Rectal smooth muscle tissue (tissue), 1 donor: ENCODE data around the gene YIPF6.
A peak's percentile ranks its signal among the peaks of the same experiment; 100 is the strongest.
"Not testable (repeated sequence)": the region's sequence is repeated elsewhere in the genome, so short reads cannot be mapped to it uniquely, and the experiment has no call there.

Experiments used
- H3K27ac ChIP-seq: one replicate; pipeline ENCODE4 v1.7.0; 2013; ENCODE audit warnings: low read depth, low read length, inconsistent platforms
- H3K27me3 ChIP-seq: one replicate; pipeline ENCODE4 v1.7.0; 2013; ENCODE audit warnings: low read length; ENCODE audit not compliant: control insufficient read depth, insufficient read depth
- H3K36me3 ChIP-seq: one replicate; pipeline ENCODE4 v1.7.0; 2013; ENCODE audit warnings: low read length; ENCODE audit not compliant: control insufficient read depth, insufficient read depth
- H3K4me1 ChIP-seq: one replicate; pipeline ENCODE4 v1.7.0; 2013; ENCODE audit warnings: low read length; ENCODE audit not compliant: control insufficient read depth, insufficient read depth
- H3K4me3 ChIP-seq: one replicate; pipeline ENCODE4 v1.7.0; 2013; ENCODE audit warnings: low read length
- H3K9ac ChIP-seq: one replicate; pipeline ENCODE4 v1.7.0; 2013; ENCODE audit warnings: low read length

Gene YIPF6

GRCh38 chrX:68487254-68487653 lies 11.6 kb upstream of the YIPF6 start:
- Histone ChIP-seq H3K9ac (no peak overlapping the region), H3K27me3 (no peaks in the 10 kb centered on the region), H3K36me3 (no peaks in the 10 kb centered on the region), H3K4me3 (no peak overlapping the region), H3K4me1 (no peaks in the 10 kb centered on the region), H3K27ac (no peak overlapping the region)

DNA sequence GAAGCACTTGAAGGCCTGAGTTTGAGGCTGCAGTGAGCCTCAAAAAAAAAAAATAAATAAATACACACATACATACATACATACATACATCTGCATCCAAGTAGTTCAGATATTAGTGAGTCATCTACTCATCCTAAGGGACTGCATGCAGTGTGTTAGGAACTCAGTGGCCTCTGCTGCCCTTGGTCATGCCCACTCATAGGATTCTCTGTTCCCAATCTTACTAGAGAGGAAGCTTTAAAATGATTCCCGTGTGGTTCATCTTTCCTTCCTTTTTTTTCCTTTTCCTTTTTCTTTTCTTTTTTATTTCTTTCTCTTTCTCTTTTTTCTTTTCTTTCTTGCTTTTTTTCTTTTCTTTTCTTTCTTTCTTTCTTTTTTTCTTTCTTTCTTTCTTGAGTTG lies 10.9 kb upstream of the YIPF6 start:
- no peaks in the 10 kb centered on the region for H3K27me3 ChIP-seq
- H3K27ac ChIP-seq: no peak overlapping the region
- H3K4me1 ChIP-seq: no peaks in the 10 kb centered on the region

DNA sequence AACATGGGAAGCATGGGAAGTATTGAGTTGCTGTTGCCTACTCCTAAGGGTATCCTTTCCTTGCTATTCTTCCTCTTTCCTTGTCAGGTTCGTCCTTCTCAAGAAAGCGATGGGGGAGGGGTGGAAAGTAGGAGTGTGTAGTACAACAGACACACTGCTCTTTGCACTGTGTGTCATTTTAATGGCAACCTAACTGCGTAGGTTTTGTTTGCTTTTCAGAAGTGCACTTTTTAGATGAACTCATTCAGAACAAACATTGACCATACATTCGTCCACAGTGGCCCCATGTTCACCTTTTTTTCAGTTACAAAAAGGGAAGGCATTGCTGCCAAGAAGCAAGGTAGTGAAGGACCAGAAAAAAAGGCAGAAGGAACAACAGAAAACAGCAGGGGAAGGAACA lies 10.2 kb upstream of the YIPF6 start:
- Histone ChIP-seq H3K4me3 (no peak overlapping the region), H3K36me3 (no peaks in the 10 kb centered on the region), H3K9ac (no peak overlapping the region), H3K27me3 (no peaks in the 10 kb centered on the region), H3K27ac (no peak overlapping the region), H3K4me1 (no peaks in the 10 kb centered on the region)

More for the DNA sequence above, 10.9 kb upstream of the YIPF6 start:
- Histone ChIP-seq H3K4me3 (no peak overlapping the region), H3K36me3 (no peaks in the 10 kb centered on the region), H3K9ac (no peak overlapping the region)

GRCh38 chrX:68490644-68491043 lies 8.2 kb upstream of the YIPF6 start:
- no peaks in the 10 kb centered on the region for H3K4me1 ChIP-seq
- H3K4me3 ChIP-seq: no peak overlapping the region
- no peaks in the 10 kb centered on the region for H3K36me3 ChIP-seq
- no peak overlapping the region for H3K27ac ChIP-seq
- no peak overlapping the region for H3K9ac ChIP-seq
- no peaks in the 10 kb centered on the region for H3K27me3 ChIP-seq

- no peak overlapping the region for H3K27ac ChIP-seq
- no peaks in the 10 kb centered on the region for H3K4me1 ChIP-seq
- H3K36me3 ChIP-seq: no peaks in the 10 kb centered on the region
- no peaks in the 10 kb centered on the region for H3K27me3 ChIP-seq
- H3K4me3 ChIP-seq: no peak overlapping the region
- H3K9ac ChIP-seq: no peak overlapping the region
These were observed 6.3 kb upstream of the YIPF6 start for GRCh38 chrX:68492583-68492982.

GRCh38 chrX:68493776-68494175 lies 5.1 kb upstream of the YIPF6 start:
- not testable (repeated sequence) for H3K4me3 ChIP-seq, H3K27ac ChIP-seq, H3K9ac ChIP-seq, H3K4me1 ChIP-seq, H3K36me3 ChIP-seq, H3K27me3 ChIP-seq

GRCh38 chrX:68498044-68498507 lies 775 bp upstream of the YIPF6 start:
- Histone ChIP-seq H3K4me1 (peaks cover 2% of the 10 kb centered on the region), H3K4me3 (peak overlapping the region; percentile 91), H3K27ac (peak overlapping the region; percentile 96), H3K27me3 (no peaks in the 10 kb centered on the region), H3K36me3 (no peaks in the 10 kb centered on the region), H3K9ac (peak overlapping the region; percentile 97)

GRCh38 chrX:68499543-68500504 lies 973 bp downstream of the YIPF6 start:
- Histone ChIP-seq H3K27me3 (no peaks in the 10 kb centered on the region), H3K9ac (no peak overlapping the region), H3K4me3 (peak overlapping the region; percentile 91), H3K36me3 (no peaks in the 10 kb centered on the region), H3K4me1 (peaks cover 2% of the 10 kb centered on the region), H3K27ac (peak overlapping the region; percentile 96)

GRCh38 chrX:68503836-68504636 lies 5.2 kb downstream of the YIPF6 start:
- H3K4me1 ChIP-seq: peaks cover 2% of the 10 kb centered on the region
- no peaks in the 10 kb centered on the region for H3K36me3 ChIP-seq
- H3K4me3 ChIP-seq: no peak overlapping the region
- no peak overlapping the region for H3K9ac ChIP-seq
- no peaks in the 10 kb centered on the region for H3K27me3 ChIP-seq
- no peak overlapping the region for H3K27ac ChIP-seq

- no peaks in the 10 kb centered on the region for H3K36me3 ChIP-seq
- H3K4me3 ChIP-seq: no peak overlapping the region
- no peak overlapping the region for H3K9ac ChIP-seq
- no peaks in the 10 kb centered on the region for H3K4me1 ChIP-seq
- no peak overlapping the region for H3K27ac ChIP-seq
- H3K27me3 ChIP-seq: no peaks in the 10 kb centered on the region
These were observed 7.8 kb downstream of the YIPF6 start for GRCh38 chrX:68506649-68507048.

GRCh38 chrX:68508799-68509198 lies 9.9 kb downstream of the YIPF6 start:
- Histone ChIP-seq H3K27ac (no peak overlapping the region), H3K27me3 (no peaks in the 10 kb centered on the region), H3K4me3 (no peak overlapping the region), H3K9ac (no peak overlapping the region), H3K4me1 (no peaks in the 10 kb centered on the region), H3K36me3 (no peaks in the 10 kb centered on the region)

- no peaks in the 10 kb centered on the region for H3K27me3 ChIP-seq
- H3K4me1 ChIP-seq: no peaks in the 10 kb centered on the region
- H3K4me3 ChIP-seq: no peak overlapping the region
- H3K36me3 ChIP-seq: no peaks in the 10 kb centered on the region
- no peak overlapping the region for H3K27ac ChIP-seq
- no peak overlapping the region for H3K9ac ChIP-seq
These were observed 12.4 kb downstream of the YIPF6 start for GRCh38 chrX:68511255-68511654.
